DOHH2 (cell line): ENCODE data around the gene TTLL8.

Experiments used
- H3F3A ChIP-seq: fragments of 200-600 bp; sonication (generic), shearing (Covaris generic); 2 replicates; pipeline ENCODE4 v1.6.0; 2016; ENCODE audit warnings: antibody characterized with exemption, mild to moderate bottlenecking; ENCODE audit not compliant: control insufficient read depth, insufficient read depth
- H3K27ac ChIP-seq: fragments of 200-600 bp; sonication (generic); 2 replicates; pipeline ENCODE4 v1.5.1; 2014; ENCODE audit warnings: low read depth, mild to moderate bottlenecking, low read length, moderate library complexity
- H3K27me3 ChIP-seq: fragments of 200-600 bp; sonication (generic); 2 replicates; pipeline ENCODE4 v1.6.1; 2014; ENCODE audit warnings: mild to moderate bottlenecking, low read length, mixed read lengths; ENCODE audit not compliant: control insufficient read depth
- H3K36me3 ChIP-seq: fragments of 200-600 bp; sonication (generic); 2 replicates; pipeline ENCODE4 v1.6.1; 2014; ENCODE audit warnings: mild to moderate bottlenecking, low read length, moderate library complexity, mixed read lengths; ENCODE audit not compliant: control insufficient read depth
- H3K4me1 ChIP-seq: fragments of 200-600 bp; sonication (generic); 2 replicates; pipeline ENCODE4 v1.6.1; 2014; ENCODE audit warnings: mild to moderate bottlenecking, low read length, mixed read lengths; ENCODE audit not compliant: control insufficient read depth
- H3K4me2 ChIP-seq: fragments of 200-600 bp; sonication (generic); 2 replicates; pipeline ENCODE4 v1.6.0; 2014; ENCODE audit warnings: mild to moderate bottlenecking, low read length, moderate library complexity
- H3K4me3 ChIP-seq: fragments of 200-600 bp; sonication (generic); 2 replicates; pipeline ENCODE4 v1.5.1; 2014; ENCODE audit warnings: mild to moderate bottlenecking, low read length, mixed read lengths
- H3K79me2 ChIP-seq: fragments of 200-600 bp; sonication (generic); 2 replicates; pipeline ENCODE4 v1.6.1; 2014; ENCODE audit warnings: mild to moderate bottlenecking, low read length, mixed read lengths; ENCODE audit not compliant: control insufficient read depth
- H3K9me2 ChIP-seq: fragments of 200-600 bp; sonication (generic); replicated peaks from 2 replicates; pipeline ENCODE4 v1.6.1; 2014; ENCODE audit warnings: mild to moderate bottlenecking, low read length, mixed read lengths; ENCODE audit not compliant: control insufficient read depth
- H3K9me3 ChIP-seq: fragments of 200-600 bp; sonication (generic); 2 replicates; pipeline ENCODE4 v1.6.1; 2014; ENCODE audit warnings: antibody characterized with exemption, low read length, mixed read lengths; ENCODE audit not compliant: control insufficient read depth, insufficient read depth
- H4K20me1 ChIP-seq: fragments of 200-600 bp; sonication (generic); 2 replicates; pipeline ENCODE4 v1.6.0; 2014; ENCODE audit warnings: low read depth, mild to moderate bottlenecking, antibody characterized with exemption, low read length, moderate library complexity; ENCODE audit not compliant: control insufficient read depth, insufficient read depth
- EZH2phosphoT487 ChIP-seq: fragments of 200-600 bp; sonication (generic); IDR thresholded peaks from 2 replicates; pipeline ENCODE4 v1.6.1; 2017; ENCODE audit warnings: borderline replicate concordance, mild to moderate bottlenecking, antibody characterized with exemption, low read length, moderate library complexity, mixed read lengths
- TF ChIP-seq, protein P1 (sequence below): fragments of 200-600 bp; sonication (generic); IDR thresholded peaks from one replicate; pipeline ENCODE4 v1.5.1; 2014; ENCODE audit warnings: antibody characterized with exemption, mild to moderate bottlenecking, low read depth, low read length; ENCODE audit not compliant: poor library complexity, severe bottlenecking

Gene TTLL8

DNA sequence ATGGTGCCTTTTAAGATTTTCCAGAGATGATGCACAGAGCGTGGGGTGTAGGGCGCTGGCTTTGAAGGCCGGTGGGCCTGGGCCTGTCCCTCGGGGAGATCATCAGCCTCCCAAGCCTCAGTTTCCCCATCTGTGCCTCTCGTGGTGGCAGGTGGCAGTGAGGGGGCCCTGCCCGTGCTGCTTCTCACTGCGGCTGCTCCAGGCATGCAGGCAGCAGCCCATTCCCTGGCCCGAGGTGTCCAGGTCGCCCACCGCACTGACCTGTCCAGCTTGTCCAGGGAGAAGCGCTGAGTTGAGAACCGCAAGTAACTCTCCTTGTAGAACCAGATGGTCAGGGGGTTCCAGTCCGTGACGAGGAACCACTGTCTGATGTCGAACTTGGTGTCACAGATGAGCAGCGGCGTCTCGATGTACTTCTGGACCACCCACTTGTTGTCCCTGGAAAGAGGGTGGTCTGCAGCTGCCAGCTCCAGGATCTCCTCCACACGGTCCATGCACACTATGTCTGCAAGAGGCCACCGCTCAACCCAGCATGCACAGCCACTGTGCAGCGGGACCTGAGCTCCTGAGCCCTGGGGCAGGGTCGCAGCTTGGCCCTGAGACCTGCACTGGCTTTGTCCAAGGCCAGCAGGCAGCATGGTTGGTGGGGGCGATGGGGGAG lies 25.0 kb downstream of the TTLL8 start:
- no peak overlapping the region for H3K4me3 ChIP-seq
- 0 out of 2 replicates have a peak, but pooled peaks cover 2% of the 10 kb centered on the region for H3F3A ChIP-seq
- H3K4me1 ChIP-seq: peaks cover 12% of the 10 kb centered on the region
- no peaks in the 10 kb centered on the region for H4K20me1 ChIP-seq
- H3K36me3 ChIP-seq: no peaks in the 10 kb centered on the region
- peaks cover 11% of the 10 kb centered on the region; the same call in 1 of the 2 replicates for H3K27me3 ChIP-seq
- no peaks in the 10 kb centered on the region for H3K9me3 ChIP-seq
- TF ChIP-seq, protein P1, sequence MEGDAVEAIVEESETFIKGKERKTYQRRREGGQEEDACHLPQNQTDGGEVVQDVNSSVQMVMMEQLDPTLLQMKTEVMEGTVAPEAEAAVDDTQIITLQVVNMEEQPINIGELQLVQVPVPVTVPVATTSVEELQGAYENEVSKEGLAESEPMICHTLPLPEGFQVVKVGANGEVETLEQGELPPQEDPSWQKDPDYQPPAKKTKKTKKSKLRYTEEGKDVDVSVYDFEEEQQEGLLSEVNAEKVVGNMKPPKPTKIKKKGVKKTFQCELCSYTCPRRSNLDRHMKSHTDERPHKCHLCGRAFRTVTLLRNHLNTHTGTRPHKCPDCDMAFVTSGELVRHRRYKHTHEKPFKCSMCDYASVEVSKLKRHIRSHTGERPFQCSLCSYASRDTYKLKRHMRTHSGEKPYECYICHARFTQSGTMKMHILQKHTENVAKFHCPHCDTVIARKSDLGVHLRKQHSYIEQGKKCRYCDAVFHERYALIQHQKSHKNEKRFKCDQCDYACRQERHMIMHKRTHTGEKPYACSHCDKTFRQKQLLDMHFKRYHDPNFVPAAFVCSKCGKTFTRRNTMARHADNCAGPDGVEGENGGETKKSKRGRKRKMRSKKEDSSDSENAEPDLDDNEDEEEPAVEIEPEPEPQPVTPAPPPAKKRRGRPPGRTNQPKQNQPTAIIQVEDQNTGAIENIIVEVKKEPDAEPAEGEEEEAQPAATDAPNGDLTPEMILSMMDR: no peak
- no peak for TF ChIP-seq EZH2phosphoT487
- no peaks in the 10 kb centered on the region for H3K79me2 ChIP-seq
- H3K27ac ChIP-seq: no peak overlapping the region
- H3K4me2 ChIP-seq: no peak overlapping the region
- no peaks in the 10 kb centered on the region for H3K9me2 ChIP-seq

DNA sequence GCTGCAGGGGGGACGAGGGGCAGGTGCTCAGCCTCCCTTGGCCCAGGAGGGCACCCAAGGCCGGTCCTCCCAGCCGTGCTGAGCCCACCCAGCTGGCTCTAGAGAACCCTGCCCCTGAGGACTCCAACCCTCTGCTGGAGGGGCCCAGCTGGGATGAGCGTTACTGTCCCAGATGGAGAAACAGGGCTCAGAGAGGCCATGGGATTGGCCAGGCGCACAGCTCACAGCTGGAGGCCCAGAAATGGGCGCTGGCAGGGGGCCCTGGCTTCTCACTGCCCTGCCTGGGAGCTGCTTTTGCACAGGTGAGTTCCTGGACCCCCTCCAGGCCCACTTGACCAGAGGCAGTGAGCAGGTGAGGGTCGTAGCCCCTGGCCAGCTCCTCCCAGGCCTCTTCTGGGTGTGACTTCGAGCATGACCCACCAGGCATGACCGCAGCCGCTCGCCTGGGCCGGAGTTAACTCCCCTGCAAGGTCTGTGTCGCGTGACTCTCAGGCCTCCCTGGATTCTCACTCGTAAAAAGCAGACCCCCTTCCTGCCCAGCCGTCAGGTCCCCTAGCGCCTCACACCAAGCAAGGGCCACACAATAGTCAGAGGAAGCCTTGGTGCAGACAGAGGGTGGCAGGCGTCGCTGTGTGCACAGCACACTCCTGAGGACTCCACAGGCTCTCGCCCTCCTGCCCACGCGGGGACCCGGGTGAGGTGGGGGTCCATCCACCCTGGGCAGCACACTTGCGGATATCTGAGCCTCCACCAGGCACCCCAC lies 25.8 kb downstream of the TTLL8 start:
- peaks cover 12% of the 10 kb centered on the region for H3K4me1 ChIP-seq

DNA sequence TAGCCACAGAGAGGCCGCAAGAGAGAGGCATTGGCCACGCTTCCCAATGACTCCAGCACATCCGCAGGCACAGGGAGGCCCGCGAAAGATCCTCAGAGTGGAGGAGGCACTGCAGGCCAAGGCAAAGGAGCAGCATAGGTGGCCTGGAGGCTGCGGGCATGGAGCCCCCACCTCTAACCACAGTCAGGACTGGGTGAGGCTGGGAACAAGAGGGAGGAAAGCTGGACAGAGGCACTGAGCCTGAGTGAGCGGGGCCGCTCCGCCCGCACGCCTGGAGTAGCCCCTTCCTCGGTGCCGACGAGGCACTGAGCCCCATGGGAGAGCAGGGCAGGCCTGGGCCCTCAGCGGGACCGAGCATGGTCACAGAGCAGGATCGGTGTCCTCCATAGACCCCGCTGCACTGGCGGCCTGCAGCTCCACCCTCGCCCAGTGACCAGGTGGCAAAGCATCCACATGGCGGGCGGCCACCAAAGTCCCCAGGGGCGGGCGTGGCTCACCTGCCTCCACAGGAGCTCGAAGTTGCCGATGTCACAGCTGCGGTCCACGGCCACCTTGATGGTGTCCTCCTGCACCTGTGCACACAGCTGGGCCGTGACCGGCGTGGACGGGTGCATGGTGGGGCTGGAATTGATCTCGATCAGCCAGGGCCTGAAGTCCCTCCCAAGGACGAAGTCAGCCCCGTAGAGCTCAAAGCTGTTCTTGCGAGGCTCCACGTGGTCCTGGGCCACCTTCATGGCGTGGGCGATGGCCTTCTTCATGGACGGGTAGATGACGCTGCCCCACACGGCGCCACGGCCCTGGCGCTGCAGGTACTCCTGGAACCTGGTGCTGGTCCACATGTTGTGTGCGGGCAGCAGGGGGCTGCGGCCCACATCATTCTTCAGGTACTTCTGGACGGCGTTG lies 26.7 kb downstream of the TTLL8 start:
- Histone ChIP-seq H3K4me1 (peaks cover 12% of the 10 kb centered on the region), H3K9me3 (no peaks in the 10 kb centered on the region), H3F3A (no peaks in the 10 kb centered on the region), H3K36me3 (no peaks in the 10 kb centered on the region), H3K9me2 (no peaks in the 10 kb centered on the region), H3K27me3 (peaks cover 11% of the 10 kb centered on the region; the same call in 1 of the 2 replicates), H3K79me2 (no peaks in the 10 kb centered on the region), H3K27ac (no peak overlapping the region), H3K4me3 (no peak overlapping the region), H4K20me1 (no peaks in the 10 kb centered on the region), H3K4me2 (no peak overlapping the region)
- TF ChIP-seq, protein P1: no peak
- TF ChIP-seq EZH2phosphoT487: no peak

More for the DNA sequence above, 25.8 kb downstream of the TTLL8 start:
- Histone ChIP-seq H3K27me3 (peaks cover 11% of the 10 kb centered on the region; the same call in 1 of the 2 replicates), H4K20me1 (no peaks in the 10 kb centered on the region), H3F3A (no peaks in the 10 kb centered on the region), H3K9me3 (no peaks in the 10 kb centered on the region), H3K36me3 (no peaks in the 10 kb centered on the region), H3K27ac (no peak overlapping the region), H3K4me3 (no peak overlapping the region), H3K79me2 (no peaks in the 10 kb centered on the region), H3K4me2 (no peak overlapping the region), H3K9me2 (no peaks in the 10 kb centered on the region)
- TF ChIP-seq, protein P1: no peak
- no peak for TF ChIP-seq EZH2phosphoT487
